Pancreas (tissue), 10 donors: ENCODE results near the gene ZACN. TPM values are rescaled to one million over a fixed set of nuclear protein-coding genes. Genes with fewer than 3 reads are reported as not detected.
A peak's percentile ranks its signal among the peaks of the same experiment; 100 is the strongest.

ENCODE experiments used
- ATAC-seq, 4 donors: fragments of 200-7000 bp; cut with Tn5 transposase; one replicate each; pipeline versions ENCODE4 v1.8.0 to v1.9.1; 2020; ENCODE audit warnings: mild to moderate bottlenecking in 4 of 4, moderate library complexity in 4 of 4
- DNase-seq, 6 donors: peaks; one replicate each; pipeline ENCODE4 v3.0.0-alpha.2; 2020
- FAIRE-seq: peaks from 2 replicates; lab custom pipeline; 2012; peaks lifted over from hg19 to GRCh38; lab: Jason Lieb, UNC
- H3K27ac ChIP-seq, 4 donors: fragments of 200-600 bp; sonication (generic); 1 replicate in 3 of 4; 2 replicates in 1 of 4; pipeline versions ENCODE4 v1.5.0 to v1.8.0; 2020
- H3K27me3 ChIP-seq, 4 donors: fragments of 200-600 bp; one replicate each; pipeline ENCODE4 v1.8.0; 2021
- H3K36me3 ChIP-seq, 3 donors: fragments of 200-600 bp; sonication (generic) in 1 of 3; one replicate each; pipeline versions ENCODE4 v1.5.0 to v1.8.0; 2020 to 2021
- H3K4me1 ChIP-seq, 3 donors: fragments of 200-600 bp; one replicate each; pipeline ENCODE4 v1.8.0; 2021
- H3K4me3 ChIP-seq, 4 donors: fragments of 200-600 bp; sonication (generic) in 2 of 4; one replicate each; pipeline versions ENCODE4 v1.5.0 to v1.8.0; 2020 to 2021
- H3K9me3 ChIP-seq, 4 donors: fragments of 200-600 bp; one replicate each; pipeline ENCODE4 v1.8.0; 2021
- CTCF ChIP-seq, 4 donors: fragments of 200-600 bp; sonication (generic) in 3 of 4; IDR thresholded peaks; one replicate each; pipeline versions ENCODE4 v1.5.0 to v1.8.0; 2021; ENCODE audit warnings: antibody characterized with exemption in 4 of 4
- WGBS, 2 donors: extraction: QIAGEN DNeasy Blood & Tissue Kit; methylation state at CpG; one replicate each; pipeline ENCODE4 v1.1.7; 2013; 5-methylcytosine and 5-hydroxymethylcytosine counted together
- intact Hi-C, 3 donors: fragments of 100-400 bp; cut with DNase I; formaldehyde crosslinking; loops; one replicate each; pipeline versions ENCODE4 v1.11.1 to v1.14.2; 2022
- polyA plus RNA-seq, 2 donors: library from polyadenylated mRNA; stranded (reverse); fragments of 200-250 nt; gene quantifications; one replicate each; pipeline ENCODE4 v1.2.3, GENCODE V29; 2013
- total RNA-seq, 6 donors: library from RNA; stranded (reverse); fragmentation: NEBNext Ultra II Directional in 4 of 6; extraction: Animal tissue kit (Norgen Biotek cat#: 25700) in 4 of 6; gene quantifications; one replicate each; pipeline versions ENCODE4 v1.2.1 to v1.2.4, GENCODE V29; 2021 to 2023
- donor health status: healthy with polysubstance abuse.
- donor health status: DM: no; HTN: no; CAD: no; lungs with moderate emphysema.
- donor health status: DM: no; HTN: no; CAD: no.
- donor health status: control.
- donor health status: control.
- donor health status: Bipolar disorder and iron deficiency.
- donor health status: DM: yes; HTN: yes; CAD: no.
- donor health status: DM: no; HTN: no; CAD: no.
- donor health status: DM: no; HTN: no; CAD: no.
- donor health status: DM: yes; HTN: yes; CAD: no.

The ZACN gene
- total RNA-seq (under 1 TPM in 1 of 6 donors, not detected in 5; 0.06 TPM), polyA plus RNA-seq (1 to 10 TPM; 3.4 to 4.2 TPM)

- intact Hi-C loops = no loop called here
- Histone ChIP-seq H3K27me3 (peaks cover 0 to 30% (median 9%) of the 10 kb centered on the region in 4 donors), H3K27ac (no peak within 1 kb of the TSS), H3K36me3 (peaks cover 0 to 12% (median 0%) of the 10 kb centered on the region in 3 donors), H3K4me3 (no peak within 1 kb of the TSS), H3K4me1 (peaks cover 0 to 8% (median 0%) of the 10 kb centered on the region in 3 donors), H3K9me3 (no peaks in the 10 kb centered on the region)
- no peak for TF ChIP-seq CTCF (IDR thresholded peaks at IDR 0.05)
- DNase-seq (peak in 3 of 6 donors; percentile 38 to 59 (median 49)), ATAC-seq (no peak), FAIRE-seq (no peak)
- 39 to 41% methylated on average over 17 of the region's 17 CpGs for WGBS, 2 donors
Measured at GRCh38 chr17:76078860-76079534, at the start of gene ZACN. Gene ZACN, plus strand, starts transcription at chr17:76079182. Its CDS starts 83 bp downstream, at chr17:76079265.

- ATAC-seq (peak; percentile 59 to 73 (median 70)), FAIRE-seq (no peak)
- peak overlapping the region in 1 of 4 donors; percentile 13 for H3K27ac ChIP-seq
Measured at GRCh38 chr17:76032073-76032779, 46.8 kb upstream of the ZACN start.

GRCh38 chr17:76032780-76033108 is 46.2 kb upstream of the ZACN start:
- intact Hi-C loops = no loop called here
- H3K27me3 ChIP-seq = no peaks in the 10 kb centered on the region
- H3K4me3 ChIP-seq = no peak overlapping the region
- no peak for TF ChIP-seq CTCF (IDR thresholded peaks at IDR 0.05)
- H3K36me3 ChIP-seq = peaks cover 0 to 1% (median 0%) of the 10 kb centered on the region in 3 donors
- peaks cover 0 to 8% (median 0%) of the 10 kb centered on the region in 3 donors for H3K4me1 ChIP-seq
- FAIRE-seq (no peak), ATAC-seq (peak; percentile 45 to 83 (median 67)), DNase-seq (no peak)
- no peaks in the 10 kb centered on the region for H3K9me3 ChIP-seq
- WGBS, 2 donors = 33 to 34% methylated on average over 5 of the region's 5 CpGs
- H3K27ac ChIP-seq = peak overlapping the region in 1 of 4 donors; percentile 13

More at GRCh38 chr17:76032073-76032779, 46.8 kb upstream of the ZACN start:
- intact Hi-C loops = no loop called here
- Histone ChIP-seq H3K4me3 (no peak overlapping the region), H3K27me3 (no peaks in the 10 kb centered on the region), H3K9me3 (no peaks in the 10 kb centered on the region), H3K4me1 (peaks cover 0 to 8% (median 0%) of the 10 kb centered on the region in 3 donors), H3K36me3 (no peaks in the 10 kb centered on the region)
- WGBS, 2 donors = 45 to 59% methylated on average over 20 of the region's 20 CpGs
- peak in 3 of 6 donors; percentile 36 to 78 (median 44) for DNase-seq
- peak in 1 of 4 donors; percentile 17 for TF ChIP-seq CTCF (IDR thresholded peaks at IDR 0.05)

- Histone ChIP-seq H3K4me3 (no peak overlapping the region), H3K9me3 (no peaks in the 10 kb centered on the region), H3K27me3 (no peaks in the 10 kb centered on the region), H3K36me3 (peaks cover 0 to 5% (median 0%) of the 10 kb centered on the region in 3 donors), H3K27ac (no peak overlapping the region), H3K4me1 (peaks cover 0 to 8% (median 0%) of the 10 kb centered on the region in 3 donors)
- intact Hi-C loops = no loop called here
- DNase-seq (no peak), FAIRE-seq (no peak), ATAC-seq (no peak)
- TF ChIP-seq CTCF (IDR thresholded peaks at IDR 0.05) = no peak
- WGBS, 2 donors = 95 to 96% methylated on average over 6 of the region's 6 CpGs
Measured at GRCh38 chr17:76033139-76033538, 45.8 kb upstream of the ZACN start.
